Stimulated activated CD8-positive, alpha-beta memory T cell treated with anti-CD3 and anti-CD28 coated beads, Interleukin-12 subunit alpha, Interleukin-12 subunit beta, amount 100 ng/mL, for 4 hours (primary cell): ENCODE measurements around the gene FNDC3B.

Source experiments
- DNase-seq: peaks from one replicate; pipeline ENCODE4 v3.0.0-alpha.2; 2020; ENCODE audit warnings: low read depth

FNDC3B gene

GRCh38 chr3:172339892-172340291 is 300.5 kb downstream of the FNDC3B start:
- no peak for DNase-seq

- no peak for DNase-seq
Observed at GRCh38 chr3:172340583-172340982, 301.2 kb downstream of the FNDC3B start.

- DNase-seq: no peak
Observed at GRCh38 chr3:172341482-172342059, 302.2 kb downstream of the FNDC3B start.

- no peak for DNase-seq
Observed at GRCh38 chr3:172342097-172342659, 302.8 kb downstream of the FNDC3B start.

- DNase-seq: no peak
Observed at GRCh38 chr3:172343117-172343516, 303.7 kb downstream of the FNDC3B start.

- DNase-seq: no peak
Observed at GRCh38 chr3:172343979-172344378, 304.6 kb downstream of the FNDC3B start.

GRCh38 chr3:172346161-172346560 is 306.8 kb downstream of the FNDC3B start:
- DNase-seq: no peak

- no peak for DNase-seq
Observed at GRCh38 chr3:172347895-172348679, 308.7 kb downstream of the FNDC3B start.

GRCh38 chr3:172351895-172352466 is 312.6 kb downstream of the FNDC3B start:
- DNase-seq: no peak

GRCh38 chr3:172352786-172353185 is 313.4 kb downstream of the FNDC3B start:
- DNase-seq: no peak

GRCh38 chr3:172354931-172355499 is 315.6 kb downstream of the FNDC3B start:
- DNase-seq: no peak

- no peak for DNase-seq
Observed at GRCh38 chr3:172355836-172356235, 316.5 kb downstream of the FNDC3B start.

- no peak for DNase-seq
Observed at GRCh38 chr3:172356427-172356826, 317.0 kb downstream of the FNDC3B start.

GRCh38 chr3:172357850-172358754 is 318.7 kb downstream of the FNDC3B start:
- no peak for DNase-seq

GRCh38 chr3:172359231-172359630 is 319.9 kb downstream of the FNDC3B start:
- DNase-seq: no peak

- DNase-seq: no peak
Observed at GRCh38 chr3:172359996-172360395, 320.6 kb downstream of the FNDC3B start.

GRCh38 chr3:172362583-172362982 is 323.2 kb downstream of the FNDC3B start:
- no peak for DNase-seq

GRCh38 chr3:172364374-172365027 is 325.1 kb downstream of the FNDC3B start:
- no peak for DNase-seq

GRCh38 chr3:172365028-172365567 is 325.7 kb downstream of the FNDC3B start:
- DNase-seq: no peak

- DNase-seq: no peak
Observed at GRCh38 chr3:172367205-172368105, 328.1 kb downstream of the FNDC3B start.
